K562 (cell line): ENCODE data around the gene HELZ. TPM values are rescaled to one million over a fixed set of nuclear protein-coding genes. Genes with fewer than 3 reads are reported as not detected.

ENCODE experiments used
- ARID1B ChIP-seq: fragments of 450-650 bp; IDR thresholded peaks from 2 replicates; pipeline ENCODE4 v1.6.1; 2016; ENCODE audit warnings: antibody characterized with exemption, mild to moderate bottlenecking, inconsistent platforms
- BRCA1 ChIP-seq, 2 experiments: fragments of 450-650 bp in 1 of 2; sonication (generic) in 1 of 2; formaldehyde crosslinking in 1 of 2; IDR thresholded peaks; 2 replicates each; pipeline versions ENCODE4 v1.5.0 to v1.6.1; 2017 to 2020; ENCODE audit warnings: mild to moderate bottlenecking in 1 of 2, missing genetic modification reagents in 1 of 2
- CBX8 ChIP-seq: fragments of 200-600 bp; sonication (generic); IDR thresholded peaks from 2 replicates; pipeline ENCODE4 v1.6.1; 2012; ENCODE audit warnings: borderline replicate concordance, mixed run types, low read depth, mild to moderate bottlenecking, moderate library complexity, mixed read lengths, low read length, control low read depth, inconsistent platforms; ENCODE audit not compliant: poor library complexity, severe bottlenecking; ENCODE audit errors: extremely low read depth
- CSDE1 ChIP-seq, 2 experiments: fragments of 450-650 bp; IDR thresholded peaks; 2 replicates each; pipeline ENCODE4 v1.6.1; 2016; ENCODE audit warnings: mild to moderate bottlenecking in 1 of 2
- CTCF ChIP-seq, 3 experiments: IDR thresholded peaks in 2 of 3; conservative IDR thresholded peaks in 1 of 3; 2 replicates each; pipeline ENCODE4 v1.5.1; 2011 to 2012; ENCODE audit warnings: low read length in 3 of 3, mild to moderate bottlenecking in 3 of 3, control low read depth in 2 of 3, improper control_type of control experiment in 1 of 3, inconsistent platforms in 1 of 3, low read depth in 1 of 3, mixed read lengths in 1 of 3, moderate library complexity in 1 of 3; ENCODE audit not compliant: insufficient read depth in 2 of 3
- HSF4 ChIP-seq: fragments of 250-450 bp; sonication (Bioruptor Pico); IDR thresholded peaks from 2 replicates; pipeline ENCODE4 v2.1.2; 2022; ENCODE audit warnings: mild to moderate bottlenecking, moderate library complexity, borderline replicate concordance
- KLF6 ChIP-seq: fragments of 250-450 bp; sonication (Bioruptor Pico); IDR thresholded peaks from 2 replicates; pipeline ENCODE4 v1.4.0; 2020; ENCODE audit warnings: mild to moderate bottlenecking, moderate library complexity, borderline replicate concordance
- NUFIP1 ChIP-seq: fragments of 450-650 bp; IDR thresholded peaks from 2 replicates; pipeline ENCODE4 v1.6.1; 2018; ENCODE audit not compliant: partially characterized antibody
- SUPT5H ChIP-seq: fragments of 450-650 bp; IDR thresholded peaks from 2 replicates; pipeline ENCODE4 v1.6.1; 2016
- polyA plus RNA-seq, 8 experiments: library from polyadenylated mRNA; depleted of rRNA in 4 of 8; stranded (reverse) in 5 of 8; unstranded in 3 of 8; fragments of >200 nt; fragmentation: Nextera tagmentation in 2 of 8; fragmentation: Illumina TruSeq in 1 of 8; extraction: Ambion mirVana in 2 of 8; extraction: Trizol in 1 of 8; gene quantifications; 2 replicates each; pipeline versions ENCODE4 v1.2.1 to v1.2.3, GENCODE V29; 2011 to 2014; ENCODE audit warnings: inconsistent platforms in 1 of 8, missing spikeins in 1 of 8
- total RNA-seq, 7 experiments: library from RNA; depleted of rRNA in 6 of 7; stranded (reverse); fragments of >200 nt in 6 of 7; fragmentation: Illumina TruSeq in 2 of 7; extraction: Trizol in 2 of 7; gene quantifications; 2 replicates each; pipeline versions ENCODE4 v1.2.1 to v1.2.3, GENCODE V29; 2011 to 2021; ENCODE audit warnings: low replicate concordance in 1 of 7
- TF ChIP-seq, protein P1 (sequence below): fragments of 200-600 bp; sonication (generic); IDR thresholded peaks from one replicate; pipeline ENCODE4 v1.6.1; 2012; ENCODE audit warnings: mild to moderate bottlenecking, low read depth, low read length, inconsistent platforms
- TF ChIP-seq, protein P2 (sequence below): fragments of 250-450 bp; sonication (Bioruptor Pico); IDR thresholded peaks from 2 replicates; pipeline ENCODE4 v1.5.0; 2021

HELZ gene
- total and polyA plus RNA-seq, 9 of the 15 experiments (the other 6 are each of a cell fraction or from before 2014, with no cell fraction given), result 5.2 to 39.8 (median 17.3) TPM

- TF ChIP-seq CTCF (IDR thresholded peaks at IDR 0.05 in 2 of 3, conservative IDR thresholded peaks at IDR 0.05 in 1 of 3; ENCODE audit: insufficient read depth in 2 of 3, low read depth in 1 of 3, low read length in 3 of 3), result peak; percentile 34 to 62 (median 43); a peak in 4 of 6 replicates
- TF ChIP-seq CBX8, result no peak
- TF ChIP-seq ARID1B, result no peak
- TF ChIP-seq HSF4 (CRISPR knock-in tag), result no peak
- TF ChIP-seq CSDE1 (IDR thresholded peaks at IDR 0.05), result no peak
- TF ChIP-seq BRCA1 (IDR thresholded peaks at IDR 0.05), result no peak
- no peak for TF ChIP-seq BRCA1 (CRISPR knock-in tag; IDR thresholded peaks at IDR 0.05)
- TF ChIP-seq NUFIP1, result no peak
- TF ChIP-seq, protein P1, sequence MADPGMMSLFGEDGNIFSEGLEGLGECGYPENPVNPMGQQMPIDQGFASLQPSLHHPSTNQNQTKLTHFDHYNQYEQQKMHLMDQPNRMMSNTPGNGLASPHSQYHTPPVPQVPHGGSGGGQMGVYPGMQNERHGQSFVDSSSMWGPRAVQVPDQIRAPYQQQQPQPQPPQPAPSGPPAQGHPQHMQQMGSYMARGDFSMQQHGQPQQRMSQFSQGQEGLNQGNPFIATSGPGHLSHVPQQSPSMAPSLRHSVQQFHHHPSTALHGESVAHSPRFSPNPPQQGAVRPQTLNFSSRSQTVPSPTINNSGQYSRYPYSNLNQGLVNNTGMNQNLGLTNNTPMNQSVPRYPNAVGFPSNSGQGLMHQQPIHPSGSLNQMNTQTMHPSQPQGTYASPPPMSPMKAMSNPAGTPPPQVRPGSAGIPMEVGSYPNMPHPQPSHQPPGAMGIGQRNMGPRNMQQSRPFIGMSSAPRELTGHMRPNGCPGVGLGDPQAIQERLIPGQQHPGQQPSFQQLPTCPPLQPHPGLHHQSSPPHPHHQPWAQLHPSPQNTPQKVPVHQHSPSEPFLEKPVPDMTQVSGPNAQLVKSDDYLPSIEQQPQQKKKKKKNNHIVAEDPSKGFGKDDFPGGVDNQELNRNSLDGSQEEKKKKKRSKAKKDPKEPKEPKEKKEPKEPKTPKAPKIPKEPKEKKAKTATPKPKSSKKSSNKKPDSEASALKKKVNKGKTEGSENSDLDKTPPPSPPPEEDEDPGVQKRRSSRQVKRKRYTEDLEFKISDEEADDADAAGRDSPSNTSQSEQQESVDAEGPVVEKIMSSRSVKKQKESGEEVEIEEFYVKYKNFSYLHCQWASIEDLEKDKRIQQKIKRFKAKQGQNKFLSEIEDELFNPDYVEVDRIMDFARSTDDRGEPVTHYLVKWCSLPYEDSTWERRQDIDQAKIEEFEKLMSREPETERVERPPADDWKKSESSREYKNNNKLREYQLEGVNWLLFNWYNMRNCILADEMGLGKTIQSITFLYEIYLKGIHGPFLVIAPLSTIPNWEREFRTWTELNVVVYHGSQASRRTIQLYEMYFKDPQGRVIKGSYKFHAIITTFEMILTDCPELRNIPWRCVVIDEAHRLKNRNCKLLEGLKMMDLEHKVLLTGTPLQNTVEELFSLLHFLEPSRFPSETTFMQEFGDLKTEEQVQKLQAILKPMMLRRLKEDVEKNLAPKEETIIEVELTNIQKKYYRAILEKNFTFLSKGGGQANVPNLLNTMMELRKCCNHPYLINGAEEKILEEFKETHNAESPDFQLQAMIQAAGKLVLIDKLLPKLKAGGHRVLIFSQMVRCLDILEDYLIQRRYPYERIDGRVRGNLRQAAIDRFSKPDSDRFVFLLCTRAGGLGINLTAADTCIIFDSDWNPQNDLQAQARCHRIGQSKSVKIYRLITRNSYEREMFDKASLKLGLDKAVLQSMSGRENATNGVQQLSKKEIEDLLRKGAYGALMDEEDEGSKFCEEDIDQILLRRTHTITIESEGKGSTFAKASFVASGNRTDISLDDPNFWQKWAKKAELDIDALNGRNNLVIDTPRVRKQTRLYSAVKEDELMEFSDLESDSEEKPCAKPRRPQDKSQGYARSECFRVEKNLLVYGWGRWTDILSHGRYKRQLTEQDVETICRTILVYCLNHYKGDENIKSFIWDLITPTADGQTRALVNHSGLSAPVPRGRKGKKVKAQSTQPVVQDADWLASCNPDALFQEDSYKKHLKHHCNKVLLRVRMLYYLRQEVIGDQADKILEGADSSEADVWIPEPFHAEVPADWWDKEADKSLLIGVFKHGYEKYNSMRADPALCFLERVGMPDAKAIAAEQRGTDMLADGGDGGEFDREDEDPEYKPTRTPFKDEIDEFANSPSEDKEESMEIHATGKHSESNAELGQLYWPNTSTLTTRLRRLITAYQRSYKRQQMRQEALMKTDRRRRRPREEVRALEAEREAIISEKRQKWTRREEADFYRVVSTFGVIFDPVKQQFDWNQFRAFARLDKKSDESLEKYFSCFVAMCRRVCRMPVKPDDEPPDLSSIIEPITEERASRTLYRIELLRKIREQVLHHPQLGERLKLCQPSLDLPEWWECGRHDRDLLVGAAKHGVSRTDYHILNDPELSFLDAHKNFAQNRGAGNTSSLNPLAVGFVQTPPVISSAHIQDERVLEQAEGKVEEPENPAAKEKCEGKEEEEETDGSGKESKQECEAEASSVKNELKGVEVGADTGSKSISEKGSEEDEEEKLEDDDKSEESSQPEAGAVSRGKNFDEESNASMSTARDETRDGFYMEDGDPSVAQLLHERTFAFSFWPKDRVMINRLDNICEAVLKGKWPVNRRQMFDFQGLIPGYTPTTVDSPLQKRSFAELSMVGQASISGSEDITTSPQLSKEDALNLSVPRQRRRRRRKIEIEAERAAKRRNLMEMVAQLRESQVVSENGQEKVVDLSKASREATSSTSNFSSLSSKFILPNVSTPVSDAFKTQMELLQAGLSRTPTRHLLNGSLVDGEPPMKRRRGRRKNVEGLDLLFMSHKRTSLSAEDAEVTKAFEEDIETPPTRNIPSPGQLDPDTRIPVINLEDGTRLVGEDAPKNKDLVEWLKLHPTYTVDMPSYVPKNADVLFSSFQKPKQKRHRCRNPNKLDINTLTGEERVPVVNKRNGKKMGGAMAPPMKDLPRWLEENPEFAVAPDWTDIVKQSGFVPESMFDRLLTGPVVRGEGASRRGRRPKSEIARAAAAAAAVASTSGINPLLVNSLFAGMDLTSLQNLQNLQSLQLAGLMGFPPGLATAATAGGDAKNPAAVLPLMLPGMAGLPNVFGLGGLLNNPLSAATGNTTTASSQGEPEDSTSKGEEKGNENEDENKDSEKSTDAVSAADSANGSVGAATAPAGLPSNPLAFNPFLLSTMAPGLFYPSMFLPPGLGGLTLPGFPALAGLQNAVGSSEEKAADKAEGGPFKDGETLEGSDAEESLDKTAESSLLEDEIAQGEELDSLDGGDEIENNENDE, result no peak
- TF ChIP-seq SUPT5H, result no peak
- TF ChIP-seq, protein P2, sequence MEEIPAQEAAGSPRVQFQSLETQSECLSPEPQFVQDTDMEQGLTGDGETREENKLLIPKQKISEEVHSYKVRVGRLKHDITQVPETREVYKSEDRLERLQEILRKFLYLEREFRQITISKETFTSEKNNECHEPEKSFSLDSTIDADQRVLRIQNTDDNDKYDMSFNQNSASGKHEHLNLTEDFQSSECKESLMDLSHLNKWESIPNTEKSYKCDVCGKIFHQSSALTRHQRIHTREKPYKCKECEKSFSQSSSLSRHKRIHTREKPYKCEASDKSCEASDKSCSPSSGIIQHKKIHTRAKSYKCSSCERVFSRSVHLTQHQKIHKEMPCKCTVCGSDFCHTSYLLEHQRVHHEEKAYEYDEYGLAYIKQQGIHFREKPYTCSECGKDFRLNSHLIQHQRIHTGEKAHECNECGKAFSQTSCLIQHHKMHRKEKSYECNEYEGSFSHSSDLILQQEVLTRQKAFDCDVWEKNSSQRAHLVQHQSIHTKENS (CRISPR knock-in tag), result no peak
- no peak for TF ChIP-seq KLF6
These were observed 44.2 kb downstream of the HELZ start (continued) for GRCh38 chr17:67200727-67201301.
